SIG-M5 treated with dmso at 0.1 percent for 504 hours (cell line): ENCODE results near the gene CD46.

Source experiments
- DNase-seq: peaks from one replicate; lab custom pipeline; 2025; ENCODE audit not compliant: unreplicated experiment; lab: John Stamatoyannopoulos, UW

CD46 gene

DNA sequence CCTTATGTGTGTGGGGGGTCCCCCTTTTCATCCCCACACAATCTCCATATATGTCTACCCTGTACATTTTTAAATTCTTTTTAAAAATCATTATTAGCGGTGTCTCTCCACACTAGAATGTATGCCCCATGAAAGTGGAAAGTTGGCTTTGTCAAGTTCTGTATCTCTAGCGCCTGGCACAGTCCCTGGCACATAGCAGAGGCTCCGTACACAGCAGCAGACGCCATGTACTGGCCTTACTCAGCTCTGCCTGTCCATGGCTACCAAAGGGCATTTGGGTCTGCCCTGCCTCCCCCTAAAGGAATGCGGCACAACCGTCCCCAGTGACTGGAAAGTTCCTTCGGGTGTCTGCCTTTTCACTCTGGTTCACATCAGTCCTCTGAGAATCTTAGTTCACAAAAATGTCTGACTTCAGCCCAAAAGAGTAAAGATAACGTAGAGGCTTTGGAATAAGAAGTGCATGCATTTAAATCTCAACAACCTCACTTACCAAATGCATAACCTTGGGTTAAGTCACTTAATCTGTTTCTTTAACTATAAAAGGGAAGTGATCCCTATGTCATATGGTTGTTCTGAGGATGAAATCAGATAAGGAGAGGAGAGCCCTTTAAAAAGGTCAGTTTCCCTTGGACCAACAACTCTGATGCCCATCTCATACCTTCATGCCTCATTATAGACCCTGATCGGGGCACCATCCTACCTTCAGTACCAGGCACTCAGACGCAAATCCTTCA, 61.1 kb downstream of the CD46 start:
- no peak for DNase-seq

DNA sequence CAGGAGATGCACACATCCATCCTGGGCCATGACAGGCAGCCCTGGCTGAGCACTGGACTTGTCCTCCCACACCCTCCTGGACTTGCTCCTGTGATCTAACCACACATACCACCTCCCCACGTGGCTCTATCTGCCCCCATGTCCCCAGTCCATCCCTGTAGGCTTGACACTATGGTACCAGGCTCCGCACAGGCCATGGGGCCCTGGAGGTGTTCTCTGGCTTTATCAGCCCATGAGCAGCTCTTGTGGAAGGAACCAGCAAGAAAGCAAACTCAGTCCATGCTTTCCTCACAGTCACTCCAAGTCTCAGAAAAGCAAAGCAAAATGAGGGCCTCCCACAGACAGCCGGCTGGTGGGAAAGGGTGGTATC, 61.6 kb downstream of the CD46 start:
- no peak for DNase-seq

DNA sequence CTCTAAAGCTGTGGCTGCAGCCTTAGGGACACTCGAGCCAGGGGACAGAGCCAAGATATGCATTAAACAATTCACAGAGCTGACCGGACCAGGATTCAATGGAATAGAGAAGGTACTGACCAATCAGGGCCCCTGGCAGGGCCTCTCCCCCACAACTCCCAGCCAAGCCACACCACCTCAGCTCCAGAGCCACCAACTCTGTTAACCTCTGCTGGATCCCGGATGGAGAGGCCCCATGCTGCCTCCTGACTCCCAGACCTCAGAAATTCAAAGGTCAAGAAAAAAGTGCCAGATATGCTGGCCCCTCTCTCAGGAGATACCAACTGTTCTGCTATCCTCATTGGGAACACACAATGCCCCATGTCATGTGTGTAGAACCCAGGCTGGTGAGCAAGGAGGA, 62.1 kb downstream of the CD46 start:
- DNase-seq, result no peak

DNA sequence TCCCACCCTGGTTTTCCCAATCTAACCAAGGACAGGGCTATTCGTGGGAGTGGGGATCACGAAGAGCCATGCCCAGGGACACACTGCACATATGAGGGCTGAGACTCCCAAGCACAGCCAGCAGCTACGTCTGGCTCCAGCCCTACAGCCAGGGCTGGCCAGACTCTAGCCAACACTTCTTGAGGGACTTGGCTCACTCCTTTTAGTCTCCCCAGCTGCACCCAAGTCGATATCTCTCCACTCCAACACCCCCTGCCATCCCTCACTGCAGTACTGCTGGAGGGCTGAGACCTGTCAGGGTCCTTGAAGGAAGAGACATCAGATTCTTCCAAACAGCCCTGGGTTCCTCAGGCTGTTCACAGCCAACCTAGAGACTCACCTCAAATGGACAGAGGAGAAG, 62.6 kb downstream of the CD46 start:
- DNase-seq, result no peak

DNA sequence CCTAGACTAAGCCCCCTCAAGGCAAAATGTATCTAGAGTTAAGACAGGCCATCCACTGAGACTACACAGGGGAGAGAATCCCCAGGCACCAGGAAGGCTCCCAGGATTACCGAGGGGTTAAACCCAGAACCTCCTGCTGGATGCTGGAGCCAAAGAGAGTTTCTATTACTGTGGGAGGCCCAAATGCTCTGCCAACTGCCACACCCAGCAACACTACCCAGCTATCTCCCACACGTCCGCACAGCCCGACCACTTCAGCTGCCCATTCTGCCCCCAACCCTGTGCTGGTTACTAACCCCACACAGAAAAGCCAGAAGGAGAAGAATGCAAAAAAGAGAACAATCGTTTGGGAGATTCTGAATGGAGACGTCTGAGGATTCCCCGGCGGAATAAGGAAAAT, 63.6 kb downstream of the CD46 start:
- no peak for DNase-seq

DNA sequence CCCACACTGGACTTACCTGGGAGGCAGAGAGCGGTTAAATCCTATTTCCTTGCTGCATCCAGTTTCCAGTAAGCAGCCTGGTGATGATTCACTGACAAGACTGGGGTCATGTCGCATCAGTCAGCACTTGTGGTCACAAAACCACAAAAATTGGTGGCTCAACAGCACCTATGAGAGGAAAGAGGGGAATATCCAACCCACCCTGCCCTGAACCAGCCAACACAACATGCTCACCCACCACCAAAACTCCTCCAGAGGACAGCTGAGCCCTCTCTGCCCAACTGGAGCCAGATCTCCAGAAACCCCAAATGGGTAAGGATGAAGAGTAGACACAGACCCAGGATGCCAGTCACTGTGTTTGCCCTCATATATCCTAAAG, 64.0 kb downstream of the CD46 start:
- DNase-seq, result no peak

DNA sequence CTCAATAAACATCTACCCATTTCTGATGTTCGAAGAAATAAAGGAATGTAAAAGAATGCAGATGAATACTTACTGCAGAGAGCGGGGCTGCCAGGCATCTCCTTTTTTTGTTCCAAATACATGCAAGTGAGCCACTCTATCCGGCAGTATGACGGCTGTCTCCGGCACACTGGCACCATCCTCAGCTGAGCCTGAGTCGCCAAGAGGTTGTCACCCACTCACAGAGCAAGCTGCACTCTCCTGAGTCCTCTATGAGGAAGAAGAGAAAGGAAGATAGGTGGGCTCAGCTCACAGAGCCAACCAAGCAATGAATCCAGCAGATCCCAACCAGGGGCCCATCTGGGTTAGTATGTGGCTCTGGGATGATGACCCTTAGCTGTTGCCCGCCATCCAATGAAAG, 65.3 kb downstream of the CD46 start:
- DNase-seq, result no peak

DNA sequence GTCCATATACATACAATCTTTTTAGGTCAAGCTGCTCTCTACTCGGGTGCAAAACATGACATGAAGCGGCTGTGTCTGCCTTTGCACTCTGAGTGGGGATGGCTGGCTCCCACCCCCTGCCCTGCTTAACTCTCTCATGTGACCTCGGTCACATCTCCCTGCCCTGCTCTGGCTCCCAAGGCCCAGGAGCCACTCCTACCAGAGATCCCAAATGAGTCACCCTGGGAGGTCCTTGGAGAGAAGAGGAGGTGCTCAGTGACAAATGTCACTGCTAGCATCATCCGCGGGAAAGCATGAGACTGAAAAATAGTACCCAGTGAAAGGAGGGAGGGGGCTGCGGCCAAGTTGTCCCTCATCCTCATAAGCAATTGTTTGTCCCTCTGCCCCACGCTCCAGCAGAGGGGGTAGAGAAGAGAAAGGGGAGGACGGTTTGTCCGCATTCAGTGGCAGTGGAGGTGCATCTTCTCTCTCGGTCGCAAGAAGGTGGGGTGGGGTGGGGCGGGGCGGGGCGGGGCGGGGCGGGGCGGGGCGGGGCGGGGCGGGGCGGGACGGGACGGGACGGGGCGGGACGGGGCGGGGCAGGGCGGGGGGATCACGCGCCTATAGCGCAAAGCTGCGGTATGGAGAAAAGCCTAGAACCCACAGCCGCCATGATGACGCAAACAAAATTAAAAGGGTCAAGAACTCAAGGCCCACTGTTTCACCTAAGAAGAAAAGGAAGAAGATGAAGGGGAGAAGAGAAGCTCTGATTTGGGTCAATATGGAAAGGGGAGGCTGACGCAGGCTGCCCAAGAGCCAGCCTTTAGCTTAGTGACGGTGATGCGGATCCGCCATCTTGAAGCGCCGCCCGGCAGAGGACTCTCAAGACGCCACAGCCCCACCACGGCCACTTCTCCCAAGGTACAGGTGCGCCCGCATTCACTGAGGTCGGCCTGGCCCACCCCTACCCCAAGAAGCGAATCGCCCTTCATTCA, 66.2 kb downstream of the CD46 start:
- DNase-seq, result no peak

DNA sequence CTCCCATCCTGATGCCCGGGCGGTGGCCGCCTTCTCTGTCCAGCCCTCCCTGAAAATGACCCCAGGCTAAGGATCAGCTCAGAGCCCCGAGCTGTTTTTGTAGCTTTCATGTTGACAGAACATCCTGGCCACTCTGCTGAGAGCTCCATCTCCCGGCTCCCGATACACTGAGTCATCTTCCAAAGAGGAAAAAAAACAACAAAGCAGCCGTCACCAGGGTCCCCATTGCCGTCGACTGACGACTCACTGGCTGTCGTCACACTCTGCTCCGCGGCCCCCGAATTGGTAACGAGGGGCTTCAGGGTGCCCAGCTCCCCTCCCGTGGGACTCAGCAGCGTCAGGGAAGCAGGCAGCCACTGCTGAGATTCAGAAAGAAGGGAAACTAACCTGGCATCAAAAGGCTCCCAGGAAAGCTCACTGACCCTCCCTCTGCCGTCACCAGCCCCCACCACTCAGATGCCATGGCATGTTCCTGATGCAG, 67.2 kb downstream of the CD46 start:
- DNase-seq, result no peak

DNA sequence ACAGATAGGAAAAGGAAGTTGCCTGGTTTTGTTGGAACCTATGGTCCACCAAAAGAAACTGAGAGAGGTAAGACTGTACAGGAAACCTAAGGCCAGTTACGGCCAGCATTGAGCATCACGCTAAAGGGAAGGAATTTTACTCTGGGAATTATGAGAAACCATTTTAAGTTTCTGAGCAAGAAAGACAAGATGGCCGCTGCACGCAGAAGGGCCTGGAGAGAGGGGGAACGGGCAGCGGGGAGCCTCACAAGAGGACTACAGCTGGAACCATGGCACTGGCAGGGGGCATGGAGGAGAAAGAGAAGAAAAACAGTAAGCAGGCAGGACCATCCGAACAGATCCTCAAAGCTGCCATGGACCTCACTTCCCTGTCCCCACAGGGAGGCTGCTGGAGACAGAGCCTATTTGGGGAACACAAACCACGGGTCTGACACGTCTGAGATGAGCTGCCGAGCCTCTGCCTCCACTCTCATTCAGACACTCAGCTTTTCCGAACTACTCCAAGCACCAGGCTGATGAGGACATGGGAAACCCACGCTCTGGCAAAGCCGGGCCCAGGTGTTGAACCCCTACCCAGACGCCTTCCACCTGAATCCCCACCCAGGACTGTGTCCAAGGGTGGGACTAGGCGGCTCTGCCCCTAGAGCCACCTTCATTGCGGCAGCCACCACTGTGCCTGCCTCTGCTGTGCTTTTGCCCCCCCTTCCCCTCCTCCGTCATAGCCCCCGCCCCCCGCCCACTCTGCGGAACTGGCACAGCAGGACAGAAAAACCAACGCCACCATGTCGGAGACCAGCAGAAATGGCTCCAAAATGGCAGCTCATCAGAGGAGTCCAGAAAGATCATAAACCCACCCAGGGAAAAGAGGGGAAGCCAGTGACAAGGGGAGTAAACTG, 69.0 kb downstream of the CD46 start:
- no peak for DNase-seq

DNA sequence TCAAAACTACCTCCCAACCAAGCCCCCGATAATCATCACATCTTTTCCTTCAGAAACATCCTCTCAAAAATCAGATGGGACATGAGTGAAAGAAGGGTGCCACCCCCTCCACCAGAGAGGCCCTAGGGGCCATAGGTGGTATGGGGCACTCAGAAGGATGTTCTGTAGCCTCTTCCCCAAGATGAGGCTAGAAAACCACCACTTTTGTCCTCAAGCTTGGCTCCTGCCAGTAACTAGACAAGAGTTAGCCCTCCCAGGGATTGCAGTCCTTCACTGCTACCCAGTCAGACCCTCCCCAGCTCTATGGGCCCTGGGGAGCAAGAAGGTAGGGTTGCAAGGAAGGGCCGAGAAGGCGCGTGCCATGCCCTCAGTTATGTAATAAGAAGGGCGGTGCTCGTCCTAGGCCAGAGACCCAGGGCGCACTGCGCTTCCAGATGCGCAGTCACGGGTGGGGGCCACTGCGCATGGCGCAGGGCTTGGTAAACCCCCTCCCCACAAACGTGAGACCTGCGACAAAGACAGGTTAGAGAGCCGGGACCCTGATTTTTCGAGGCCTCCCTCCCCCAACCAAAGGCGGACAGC, 69.7 kb downstream of the CD46 start:
- DNase-seq, result no peak

DNA sequence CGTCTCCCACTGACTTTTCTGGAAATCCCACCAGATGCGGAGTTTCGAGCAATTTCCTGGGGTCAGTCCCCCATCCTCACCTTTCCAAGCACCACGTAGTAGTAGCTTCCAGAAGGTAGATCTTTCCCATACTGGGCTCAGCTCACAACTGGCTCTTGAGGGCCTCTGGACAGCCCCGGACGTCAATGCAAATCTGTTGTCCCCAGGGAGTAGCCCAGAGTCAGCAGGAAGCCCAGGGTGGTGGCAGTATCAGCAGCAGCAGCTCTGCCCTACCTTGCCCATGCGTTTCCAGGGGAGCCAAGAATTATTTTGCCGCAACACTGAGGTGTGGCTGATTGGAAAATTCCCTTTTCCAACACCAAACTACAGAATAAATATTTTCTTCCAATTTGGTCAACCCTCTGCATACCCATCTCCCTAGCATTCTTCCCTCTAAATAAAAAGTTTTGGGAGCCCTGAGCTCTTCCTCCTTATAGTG, 70.3 kb downstream of the CD46 start:
- no peak for DNase-seq

DNA sequence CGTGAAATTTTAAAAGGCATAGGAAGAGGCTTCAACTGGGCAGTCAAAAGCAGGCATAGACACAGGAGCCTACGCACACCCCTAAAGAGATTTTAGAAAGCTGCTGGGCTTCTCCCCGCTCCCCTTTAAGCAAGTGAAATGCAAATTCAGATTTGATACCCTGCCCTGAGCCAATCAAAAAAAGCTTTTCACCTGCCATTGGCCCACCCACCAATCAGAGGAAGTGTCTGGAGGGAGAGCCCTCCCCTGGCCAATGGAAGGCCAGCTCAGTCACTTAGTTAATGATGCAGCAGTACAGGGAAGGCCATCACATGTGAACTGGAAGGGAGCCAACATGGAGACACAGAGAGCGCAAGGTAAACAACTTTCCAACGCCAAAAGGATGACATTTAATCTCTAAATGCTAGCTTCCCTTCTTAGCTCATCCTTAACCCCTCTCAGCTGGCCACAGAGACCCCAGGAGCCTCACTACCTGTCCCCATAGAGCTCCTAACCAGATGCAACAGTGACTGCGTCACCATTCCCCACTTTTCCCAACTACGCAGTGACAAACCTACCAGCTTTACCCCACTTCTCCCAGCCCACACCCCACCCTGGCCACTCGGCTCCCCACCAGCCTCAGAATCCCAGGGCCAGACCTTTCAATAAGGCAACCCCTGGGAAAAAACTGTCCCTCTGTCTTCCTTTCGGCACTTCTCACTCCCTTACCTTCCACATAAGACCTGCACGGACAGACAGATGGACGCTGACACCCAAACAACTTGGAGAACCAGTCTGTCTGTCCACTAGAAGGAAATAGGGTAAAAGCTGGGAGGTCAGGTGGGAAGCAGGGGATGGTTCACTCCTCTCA, 71.0 kb downstream of the CD46 start:
- DNase-seq, result peak; percentile 28

DNA sequence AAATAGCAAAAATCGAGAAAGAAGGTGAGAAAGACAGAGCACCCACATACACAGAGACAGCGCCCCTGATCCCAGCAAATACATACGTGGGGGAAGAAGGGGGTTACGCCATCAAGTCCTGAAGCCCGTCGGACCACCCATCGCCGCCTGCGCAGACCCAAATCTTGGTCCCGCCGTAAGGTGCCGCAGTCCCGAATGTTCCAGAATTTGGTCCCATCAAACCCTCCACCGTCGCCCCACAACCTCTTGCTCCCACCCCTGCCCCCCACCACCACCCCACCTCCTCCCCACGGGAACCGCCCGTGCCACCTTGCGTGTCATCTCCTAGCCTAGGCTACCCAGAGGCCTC, 71.7 kb downstream of the CD46 start:
- DNase-seq, result no peak

DNA sequence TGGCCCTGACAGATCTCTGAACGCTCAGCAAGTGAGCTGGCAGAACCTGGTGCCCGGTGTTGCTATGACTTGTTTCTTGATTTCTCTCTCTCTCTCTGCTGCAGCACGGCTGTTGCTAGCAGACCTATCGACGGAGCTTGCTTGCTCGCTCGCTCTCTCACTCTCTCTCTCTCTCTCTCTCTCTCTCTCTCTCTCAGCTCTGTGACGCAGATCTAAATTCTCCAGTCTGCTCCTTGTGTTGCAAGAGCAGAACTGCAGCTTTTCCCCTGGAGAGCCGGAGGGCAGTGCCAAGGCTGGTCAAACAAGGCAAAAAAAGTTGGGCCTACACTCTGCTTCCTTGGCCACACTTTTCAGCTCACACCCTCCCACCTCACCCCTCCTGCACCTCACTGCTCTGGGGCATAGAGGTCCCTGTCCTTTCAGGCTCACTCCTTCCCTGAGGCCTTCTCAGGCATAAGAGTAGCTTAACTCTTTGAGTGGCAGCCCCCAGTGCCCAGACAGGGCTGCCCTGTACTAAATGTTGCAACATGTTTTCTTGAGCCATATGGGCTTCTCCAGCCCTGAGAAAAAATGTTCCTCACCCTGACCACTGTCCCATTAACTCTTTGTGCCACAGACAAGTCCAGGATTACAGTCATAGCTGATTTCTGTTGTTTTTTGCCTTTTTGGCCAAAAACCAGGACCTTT, 72.2 kb downstream of the CD46 start:
- peak; percentile 53 for DNase-seq

DNA sequence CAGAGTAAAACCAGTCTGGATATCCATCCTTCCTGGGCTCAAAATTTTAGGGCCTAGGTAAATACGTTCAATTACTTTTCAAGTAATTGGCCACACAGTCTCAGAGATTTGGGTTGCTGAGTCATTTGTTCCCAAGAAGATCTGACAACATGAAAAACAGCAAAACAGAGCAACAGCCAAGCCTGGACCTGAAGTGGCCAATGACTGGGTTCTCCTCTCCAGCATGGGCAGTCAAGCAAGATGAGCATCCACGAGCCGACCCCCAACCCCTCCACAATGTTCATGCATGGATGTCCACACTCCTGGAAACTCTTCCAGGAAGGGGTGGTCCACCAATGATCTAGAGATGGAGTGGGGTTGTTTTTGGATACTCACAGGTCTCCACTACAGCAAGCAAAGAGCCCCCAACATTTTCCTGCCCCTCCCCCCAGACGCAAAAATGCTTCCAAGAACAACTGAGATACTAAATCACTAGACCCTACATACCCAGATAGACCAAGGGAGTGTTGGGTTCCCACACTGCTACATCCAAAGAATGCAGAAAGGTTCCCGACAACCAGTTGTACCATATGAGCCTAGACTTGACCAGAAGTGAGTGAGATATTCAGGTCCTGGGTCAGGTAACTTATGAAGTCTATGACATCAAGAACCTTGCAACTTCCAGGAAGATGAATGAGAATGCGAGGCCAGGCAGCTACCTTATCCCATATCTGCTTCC, 73.0 kb downstream of the CD46 start:
- no peak for DNase-seq

DNA sequence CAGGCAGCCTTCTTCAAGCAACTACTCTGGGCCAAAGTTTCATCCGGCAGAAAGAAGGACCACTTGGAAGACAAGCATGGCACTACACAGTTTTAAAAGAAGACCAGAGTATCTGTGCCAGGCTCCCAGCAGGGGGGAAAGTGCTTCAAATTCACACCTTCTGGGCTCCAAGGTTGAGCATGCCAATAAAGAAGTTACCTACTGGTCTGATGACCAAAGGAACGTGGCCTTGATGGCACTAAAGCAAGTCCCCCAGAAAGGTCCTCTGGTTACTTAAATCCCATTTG, 73.5 kb downstream of the CD46 start:
- no peak for DNase-seq

DNA sequence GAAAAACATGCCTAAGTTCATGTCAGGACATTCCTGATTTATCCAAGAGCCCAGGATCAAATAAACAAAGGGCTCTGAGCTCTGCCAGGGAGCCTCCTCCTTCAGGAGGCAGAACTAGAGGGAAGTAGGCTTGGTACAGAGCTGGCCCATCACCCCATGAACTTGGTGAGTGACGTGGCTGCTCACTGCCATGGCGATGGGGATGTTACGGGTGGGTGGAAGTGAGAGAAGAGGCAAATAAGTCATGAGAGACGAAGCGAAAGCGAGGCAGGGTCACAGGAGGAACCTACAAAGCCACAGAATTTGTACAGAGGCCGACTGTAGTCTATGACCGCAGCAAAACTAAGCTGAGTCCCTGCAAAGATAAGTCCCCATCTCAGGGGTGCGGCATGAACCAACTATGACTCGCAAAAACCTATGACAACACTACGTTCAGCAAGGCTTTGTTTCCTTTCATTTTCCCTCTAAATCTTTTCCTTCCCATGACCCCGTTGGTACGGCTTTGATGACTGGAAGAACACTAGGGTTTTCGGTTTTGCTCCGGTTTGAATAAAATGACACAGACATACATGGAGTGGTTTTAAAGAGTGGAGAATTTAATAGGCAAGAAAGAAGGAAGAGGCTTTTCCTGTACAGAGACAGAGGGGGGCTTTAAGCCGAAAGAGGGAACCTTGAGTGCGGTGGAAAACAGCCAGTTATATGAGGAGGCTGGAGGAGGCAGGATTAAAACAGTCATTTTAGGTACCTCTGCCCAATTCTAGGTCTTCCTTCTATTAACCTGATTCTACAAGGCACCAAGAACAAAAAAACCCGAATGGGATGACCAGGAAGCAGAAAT, 74.1 kb downstream of the CD46 start:
- peak; percentile 99 for DNase-seq
